ENCODE results near the gene TTC24.

The TTC24 gene

DNA sequence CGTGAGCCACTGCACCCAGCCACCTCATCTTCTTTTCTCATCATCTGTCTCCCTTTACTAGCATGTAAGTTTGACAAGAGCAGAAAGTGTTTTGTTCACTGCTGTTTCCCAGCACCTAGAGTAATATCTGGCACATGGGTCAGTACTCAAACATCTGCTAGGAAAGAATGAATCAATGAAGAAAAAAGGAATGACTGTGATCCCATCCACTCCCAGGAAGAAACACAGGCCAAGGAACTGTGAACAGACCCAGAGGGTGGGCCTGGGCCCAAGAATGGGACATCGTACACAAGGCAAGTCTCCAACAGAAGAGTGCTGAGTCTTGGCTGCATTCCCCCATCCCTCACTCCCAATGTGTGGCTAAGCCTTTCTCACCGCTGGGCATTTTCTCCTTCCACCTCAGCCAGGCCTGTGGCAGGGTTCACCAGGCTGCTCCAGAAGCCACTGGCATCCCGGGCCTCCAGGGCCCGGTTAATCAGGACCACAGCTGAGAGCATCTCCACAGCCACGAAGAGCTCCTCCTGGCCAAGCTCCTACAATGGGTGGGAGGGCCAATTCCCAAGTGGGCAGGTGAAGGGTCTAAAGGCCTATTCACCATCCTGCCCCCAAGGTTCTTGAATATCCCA, 25.6 kb upstream of the TTC24 start:
- DNase-seq (ENCODE audit: low read depth): no peak
- no peak overlapping the region for H3K4me3 ChIP-seq (ENCODE audit: low read depth, low read length)
- TF ChIP-seq CTCF (conservative IDR thresholded peaks at IDR 0.05; ENCODE audit: low read depth, low read length): no peak

- DNase-seq (ENCODE audit: low read depth): no peak
- TF ChIP-seq CTCF (conservative IDR thresholded peaks at IDR 0.05; ENCODE audit: low read depth, low read length): no peak
- H3K4me3 ChIP-seq (ENCODE audit: low read depth, low read length): no peak overlapping the region
Measured at GRCh38 chr1:156554971-156555370, 24.6 kb upstream of the TTC24 start.

- TF ChIP-seq CTCF (conservative IDR thresholded peaks at IDR 0.05; ENCODE audit: low read depth, low read length): no peak
- DNase-seq (ENCODE audit: low read depth): no peak
- no peak overlapping the region for H3K4me3 ChIP-seq (ENCODE audit: low read depth, low read length)
Measured at GRCh38 chr1:156555715-156556114, 23.8 kb upstream of the TTC24 start.

DNA sequence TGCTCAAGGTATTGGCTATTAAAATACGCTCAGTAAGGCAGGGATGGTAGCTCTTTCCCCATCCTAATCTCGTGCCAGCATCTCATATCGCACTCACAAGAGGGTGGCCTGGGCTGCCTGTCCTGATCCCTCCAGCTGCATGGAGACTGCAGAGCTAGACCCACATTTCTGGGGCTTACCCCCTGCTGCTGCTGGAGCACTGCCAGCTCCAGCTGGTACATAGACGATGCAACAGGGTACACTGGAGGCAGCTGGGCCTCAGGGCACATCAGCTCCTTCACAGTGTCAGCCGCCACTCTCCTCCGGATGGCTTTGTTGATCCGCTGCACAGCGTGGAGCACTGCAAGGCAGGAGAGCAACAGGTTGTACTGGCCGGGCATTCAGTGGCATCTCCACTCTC, 23.2 kb upstream of the TTC24 start:
- TF ChIP-seq CTCF (conservative IDR thresholded peaks at IDR 0.05; ENCODE audit: low read depth, low read length): no peak
- H3K4me3 ChIP-seq (ENCODE audit: low read depth, low read length): no peak overlapping the region
- DNase-seq (ENCODE audit: low read depth): no peak

DNA sequence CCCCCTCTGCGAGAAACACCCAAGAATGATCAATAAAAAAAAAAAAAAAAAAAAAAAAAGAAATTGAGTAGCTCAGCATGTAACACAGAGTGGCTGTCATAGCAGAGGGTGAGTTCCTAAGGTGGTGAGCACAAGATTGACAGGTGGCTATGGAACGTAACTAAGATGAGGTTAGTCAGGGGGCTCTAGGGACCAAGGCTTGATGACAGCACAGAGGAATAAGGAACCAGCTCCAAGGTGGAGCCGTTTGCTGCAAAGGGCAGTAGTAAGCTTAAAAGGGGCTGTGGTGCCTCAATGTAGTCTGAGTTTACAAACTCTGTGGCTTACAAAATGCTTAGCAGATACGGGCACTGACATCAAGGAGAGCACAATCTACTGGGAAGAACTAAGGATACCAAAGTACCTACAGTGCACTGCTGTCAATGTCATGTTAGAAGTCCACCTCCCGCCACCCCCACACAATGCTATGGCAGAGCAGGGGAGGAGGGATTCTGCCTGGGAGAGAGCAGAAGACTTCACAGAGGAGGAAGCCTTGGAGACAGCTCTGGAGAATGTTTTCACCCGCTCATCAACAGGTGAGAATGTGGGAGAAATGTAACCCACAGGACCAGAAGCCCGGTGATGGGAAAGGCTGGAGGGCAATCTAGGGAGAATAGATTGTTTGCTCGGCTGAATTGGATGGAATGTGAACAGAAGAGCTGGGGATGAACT, 20.3 kb upstream of the TTC24 start:
- DNase-seq (ENCODE audit: low read depth): no peak
- TF ChIP-seq CTCF (conservative IDR thresholded peaks at IDR 0.05; ENCODE audit: low read depth, low read length): no peak
- no peak overlapping the region for H3K4me3 ChIP-seq (ENCODE audit: low read depth, low read length)

DNA sequence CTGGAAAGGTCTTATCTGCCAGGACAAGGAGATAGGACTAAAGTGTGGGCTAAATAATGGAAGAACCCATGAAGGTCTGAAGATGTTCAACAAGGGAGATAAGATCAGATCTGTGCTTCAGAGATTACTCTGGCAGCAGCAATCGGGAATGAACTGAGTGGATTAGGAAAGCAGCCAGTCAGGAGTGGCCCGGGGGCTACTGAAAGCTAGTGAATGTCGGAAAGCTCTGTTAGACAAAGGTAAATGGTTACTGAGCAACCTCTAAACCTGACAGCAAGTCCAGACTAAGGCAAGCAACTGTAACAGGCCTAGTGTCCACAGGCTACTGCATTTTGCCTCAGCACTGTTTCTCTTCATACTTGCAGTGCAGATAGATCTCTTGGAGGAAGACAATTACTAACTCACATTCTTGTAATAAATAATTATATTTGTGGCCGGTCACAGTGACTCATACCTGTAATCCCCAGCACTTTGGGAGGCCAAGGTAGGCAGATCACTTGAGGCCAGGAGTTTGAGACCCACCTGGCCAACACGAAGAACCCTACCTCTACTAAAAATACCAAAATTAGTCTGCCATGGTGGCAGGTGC, 19.6 kb upstream of the TTC24 start:
- DNase-seq (ENCODE audit: low read depth): no peak
- TF ChIP-seq CTCF (conservative IDR thresholded peaks at IDR 0.05; ENCODE audit: low read depth, low read length): no peak
- H3K4me3 ChIP-seq (ENCODE audit: low read depth, low read length): no peak overlapping the region

All from choroid plexus epithelial cell (primary cell).